Fibroblast of peridontal ligament (primary cell): ENCODE measurements around the gene LRMDA.

Experiments used
- DNase-seq: peaks from one replicate; pipeline ENCODE4 v3.0.0-alpha.2; 2010; ENCODE audit errors: extremely low read depth

The LRMDA gene

GRCh38 chr10:75950307-75950706 is 518.9 kb downstream of the LRMDA start:
- DNase-seq, result no peak

- DNase-seq, result no peak
Measured at GRCh38 chr10:75950997-75951589, 519.7 kb downstream of the LRMDA start.

GRCh38 chr10:75951627-75952026 is 520.2 kb downstream of the LRMDA start:
- no peak for DNase-seq

- no peak for DNase-seq
Measured at GRCh38 chr10:75952093-75952492, 520.7 kb downstream of the LRMDA start.

- no peak for DNase-seq
Measured at GRCh38 chr10:75954486-75954885, 523.1 kb downstream of the LRMDA start.

GRCh38 chr10:75955973-75956502 is 524.6 kb downstream of the LRMDA start:
- no peak for DNase-seq

GRCh38 chr10:75956624-75957023 is 525.2 kb downstream of the LRMDA start:
- DNase-seq, result no peak

GRCh38 chr10:75957314-75958120 is 526.1 kb downstream of the LRMDA start:
- no peak for DNase-seq

- peak; percentile 73 for DNase-seq
Measured at GRCh38 chr10:75959209-75959608, 527.8 kb downstream of the LRMDA start.

- no peak for DNase-seq
Measured at GRCh38 chr10:75959912-75960311, 528.5 kb downstream of the LRMDA start.

- DNase-seq, result no peak
Measured at GRCh38 chr10:75962395-75963061, 531.1 kb downstream of the LRMDA start.

- DNase-seq, result no peak
Measured at GRCh38 chr10:75967491-75967890, 536.1 kb downstream of the LRMDA start.

- no peak for DNase-seq
Measured at GRCh38 chr10:75969031-75969430, 537.6 kb downstream of the LRMDA start.

- peak; percentile 90 for DNase-seq
Measured at GRCh38 chr10:75971402-75972211, 540.2 kb downstream of the LRMDA start.

GRCh38 chr10:75972491-75973276 is 541.3 kb downstream of the LRMDA start:
- peak; percentile 70 for DNase-seq

GRCh38 chr10:75974080-75974479 is 542.7 kb downstream of the LRMDA start:
- DNase-seq, result no peak

- DNase-seq, result no peak
Measured at GRCh38 chr10:75976681-75977080, 545.3 kb downstream of the LRMDA start.

- DNase-seq, result no peak
Measured at GRCh38 chr10:75977139-75977538, 545.7 kb downstream of the LRMDA start.

GRCh38 chr10:75978213-75978612 is 546.8 kb downstream of the LRMDA start:
- DNase-seq, result no peak

GRCh38 chr10:75980419-75981002 is 549.1 kb downstream of the LRMDA start:
- no peak for DNase-seq
